DMS 273 treated with DMSO at 0.1 percent for 48 hours (cell line): ENCODE measurements around the gene CADPS.

Experiments
- DNase-seq: peaks from one replicate; lab custom pipeline; 2025; lab: John Stamatoyannopoulos, UW

Gene CADPS

GRCh38 chr3:62355703-62356102, 519.5 kb downstream of the CADPS start:
- DNase-seq = no peak
